ENCODE data around the gene PATJ. TPM values are rescaled to one million over a fixed set of nuclear protein-coding genes. Genes with fewer than 3 reads are reported as not detected.
"Not testable (repeated sequence)": the region's sequence is repeated elsewhere in the genome, so short reads cannot be mapped to it uniquely, and the experiment has no call there.

The PATJ gene
- total and polyA plus RNA-seq, 8 donors, result 27.6 to 58.8 (median 38.8) TPM

- Histone ChIP-seq H3K27me3 (no peaks in the 10 kb centered on the region), H3K27ac (no peak overlapping the region), H3K36me3 (no peaks in the 10 kb centered on the region), H3K4me1 (no peaks in the 10 kb centered on the region), H3K4me3 (no peak overlapping the region), H3K9me3 (no peaks in the 10 kb centered on the region)
- ATAC-seq (no peak), DNase-seq (no peak)
- TF ChIP-seq CTCF (IDR thresholded peaks at IDR 0.05), result no peak
- intact Hi-C loops (cut with DNase I), result no loop called here
Measured at GRCh38 chr1:62184336-62184735, 442.1 kb downstream of the PATJ start.

DNA sequence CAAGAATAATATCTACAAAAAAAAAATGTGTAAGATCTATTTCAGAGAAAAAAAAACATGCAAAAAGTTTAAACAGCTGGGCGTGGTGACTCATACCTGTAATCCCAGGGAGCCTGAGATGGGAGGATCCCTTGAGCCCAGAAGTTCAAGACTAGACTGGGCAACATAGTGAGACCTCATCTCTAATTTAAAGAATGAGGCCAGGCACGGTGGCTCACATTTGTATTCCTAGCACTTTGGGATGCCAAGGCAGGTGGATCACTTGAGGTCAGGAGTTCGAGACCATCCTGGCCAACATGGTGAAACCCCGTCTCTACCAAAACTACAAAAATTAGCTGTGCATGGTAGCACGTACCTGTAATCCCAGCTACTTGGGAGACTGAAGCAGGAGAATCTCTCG, 443.0 kb downstream of the PATJ start:
- H3K27me3 ChIP-seq; ATAC-seq; intact Hi-C loops (cut with DNase I); H3K27ac ChIP-seq; DNase-seq; H3K4me1 ChIP-seq; H3K36me3 ChIP-seq; H3K4me3 ChIP-seq; H3K9me3 ChIP-seq: not testable (repeated sequence)

GRCh38 chr1:62185677-62186076, 443.4 kb downstream of the PATJ start:
- Histone ChIP-seq H3K27ac (no peak overlapping the region), H3K4me1 (no peaks in the 10 kb centered on the region), H3K9me3 (no peaks in the 10 kb centered on the region), H3K36me3 (no peaks in the 10 kb centered on the region), H3K27me3 (no peaks in the 10 kb centered on the region), H3K4me3 (no peak overlapping the region)
- no peak for TF ChIP-seq CTCF (IDR thresholded peaks at IDR 0.05)
- ATAC-seq (no peak), DNase-seq (no peak)
- intact Hi-C loops (cut with DNase I), result no loop called here

- DNase-seq (no peak), ATAC-seq (no peak)
- H3K4me1 ChIP-seq, result no peaks in the 10 kb centered on the region
- no peaks in the 10 kb centered on the region for H3K9me3 ChIP-seq
- no peaks in the 10 kb centered on the region for H3K36me3 ChIP-seq
- no peak for TF ChIP-seq CTCF (IDR thresholded peaks at IDR 0.05)
- no peak overlapping the region for H3K27ac ChIP-seq
- intact Hi-C loops (cut with DNase I), result no loop called here
- no peaks in the 10 kb centered on the region for H3K27me3 ChIP-seq
- H3K4me3 ChIP-seq, result no peak overlapping the region
Measured at GRCh38 chr1:62187548-62187947, 445.3 kb downstream of the PATJ start.

GRCh38 chr1:62188111-62188510, 445.8 kb downstream of the PATJ start:
- ATAC-seq, result no peak
- Histone ChIP-seq H3K4me1 (no peaks in the 10 kb centered on the region), H3K4me3 (no peak overlapping the region), H3K27ac (no peak overlapping the region), H3K36me3 (no peaks in the 10 kb centered on the region), H3K9me3 (no peaks in the 10 kb centered on the region), H3K27me3 (no peaks in the 10 kb centered on the region)
- intact Hi-C loops (cut with DNase I), result no loop called here
- DNase-seq, result no peak
- TF ChIP-seq CTCF (IDR thresholded peaks at IDR 0.05), result no peak
